SKM-1 treated with dmso at 0.1 percent for 144 hours (cell line): Measurements from ENCODE around the gene TMEM141.
"Not testable (repeated sequence)": the region's sequence is repeated elsewhere in the genome, so short reads cannot be mapped to it uniquely, and the experiment has no call there.

Experiments
- DNase-seq: peaks from one replicate; lab custom pipeline; 2025; ENCODE audit not compliant: unreplicated experiment; lab: John Stamatoyannopoulos, UW

The TMEM141 gene

GRCh38 chr9:136773386-136774044, 17.6 kb upstream of the TMEM141 start:
- DNase-seq: peak; percentile 53

GRCh38 chr9:136774416-136775045, 16.6 kb upstream of the TMEM141 start:
- DNase-seq: no peak

GRCh38 chr9:136775191-136775590, 16.0 kb upstream of the TMEM141 start:
- no peak for DNase-seq

GRCh38 chr9:136776947-136777346, 14.2 kb upstream of the TMEM141 start:
- no peak for DNase-seq

GRCh38 chr9:136777359-136777758, 13.8 kb upstream of the TMEM141 start:
- no peak for DNase-seq

- no peak for DNase-seq
Measured at GRCh38 chr9:136779808-136780207, 11.3 kb upstream of the TMEM141 start.

GRCh38 chr9:136782452-136782851, 8.7 kb upstream of the TMEM141 start:
- no peak for DNase-seq

GRCh38 chr9:136784249-136784996, 6.7 kb upstream of the TMEM141 start:
- peak; percentile 23 for DNase-seq

GRCh38 chr9:136784997-136785361, 6.2 kb upstream of the TMEM141 start:
- no peak for DNase-seq

GRCh38 chr9:136785565-136786355, 5.4 kb upstream of the TMEM141 start:
- DNase-seq: not testable (repeated sequence)

- DNase-seq: no peak
Measured at GRCh38 chr9:136786451-136786850, 4.7 kb upstream of the TMEM141 start.

- DNase-seq: not testable (repeated sequence)
Measured at GRCh38 chr9:136786983-136787382, 4.2 kb upstream of the TMEM141 start.

- DNase-seq: peak; percentile 57
Measured at GRCh38 chr9:136787690-136788400, 3.3 kb upstream of the TMEM141 start.

- not testable (repeated sequence) for DNase-seq
Measured at GRCh38 chr9:136788644-136789522, 2.3 kb upstream of the TMEM141 start.

GRCh38 chr9:136789523-136789937, 1.6 kb upstream of the TMEM141 start:
- DNase-seq: no peak

- peak; percentile 41 for DNase-seq
Measured at GRCh38 chr9:136791516-136792276, 552 bp downstream of the TMEM141 start.

GRCh38 chr9:136792321-136793085, 1.4 kb downstream of the TMEM141 start:
- DNase-seq: no peak
